Skin epidermis (tissue), 12 donors: Measurements from ENCODE around the gene CRYGN.

Source experiments
- H3K27ac ChIP-seq, 21 experiments: fragments of 200-600 bp; sonication (generic) in 11 of 21; one replicate each; pipeline ENCODE4 v1.5.0; 2020; ENCODE audit warnings: mild to moderate bottlenecking in 3 of 21, inconsistent platforms in 2 of 21, moderate library complexity in 2 of 21
- H3K4me3 ChIP-seq, 7 experiments: fragments of 200-600 bp; sonication (generic) in 2 of 7; one replicate each; pipeline ENCODE4 v1.5.0; 2020; ENCODE audit warnings: inconsistent platforms in 2 of 7, mild to moderate bottlenecking in 2 of 7, moderate library complexity in 1 of 7

CRYGN gene

GRCh38 chr7:151439855-151440798 is at the start of gene CRYGN:
Gene CRYGN, minus strand, starts transcription at chr7:151440141. Its CDS starts 224 bp downstream, at chr7:151439917.
- Histone ChIP-seq H3K27ac (peak within 1 kb of the TSS in 3 of 21 experiments; percentile 18 to 74 (median 31)), H3K4me3 (peak within 1 kb of the TSS in 1 of 7 experiments; percentile 15)

GRCh38 chr7:151489498-151489897 is 49.6 kb upstream of the CRYGN start:
- Histone ChIP-seq H3K4me3 (no peak overlapping the region), H3K27ac (no peak overlapping the region)

- Histone ChIP-seq H3K27ac (no peak overlapping the region), H3K4me3 (no peak overlapping the region)
Measured at GRCh38 chr7:151488096-151488495, 48.2 kb upstream of the CRYGN start.

GRCh38 chr7:151487228-151487627 is 47.3 kb upstream of the CRYGN start:
- Histone ChIP-seq H3K4me3 (no peak overlapping the region), H3K27ac (no peak overlapping the region)

- Histone ChIP-seq H3K27ac (no peak overlapping the region), H3K4me3 (no peak overlapping the region)
Measured at GRCh38 chr7:151486074-151486473, 46.1 kb upstream of the CRYGN start.

- H3K4me3 ChIP-seq, result no peak overlapping the region
- H3K27ac ChIP-seq, result peak overlapping the region in 4 of 21 experiments; percentile 5 to 35 (median 21)
Measured at GRCh38 chr7:151484971-151485707, 45.2 kb upstream of the CRYGN start.

- no peak overlapping the region for H3K4me3 ChIP-seq
- no peak overlapping the region for H3K27ac ChIP-seq
Measured at GRCh38 chr7:151483711-151483983, 43.7 kb upstream of the CRYGN start.

- H3K27ac ChIP-seq, result no peak overlapping the region
- H3K4me3 ChIP-seq, result no peak overlapping the region
Measured at GRCh38 chr7:151482883-151483710, 43.2 kb upstream of the CRYGN start.

GRCh38 chr7:151481650-151482505 is 41.9 kb upstream of the CRYGN start:
- Histone ChIP-seq H3K27ac (no peak overlapping the region), H3K4me3 (no peak overlapping the region)

GRCh38 chr7:151477867-151478266 is 37.9 kb upstream of the CRYGN start:
- Histone ChIP-seq H3K4me3 (no peak overlapping the region), H3K27ac (no peak overlapping the region)

- Histone ChIP-seq H3K4me3 (no peak overlapping the region), H3K27ac (no peak overlapping the region)
Measured at GRCh38 chr7:151472644-151473380, 32.9 kb upstream of the CRYGN start.

GRCh38 chr7:151470711-151471110 is 30.8 kb upstream of the CRYGN start:
- Histone ChIP-seq H3K4me3 (no peak overlapping the region), H3K27ac (no peak overlapping the region)

- peak overlapping the region in 1 of 21 experiments; percentile 0 for H3K27ac ChIP-seq
- no peak overlapping the region for H3K4me3 ChIP-seq
Measured at GRCh38 chr7:151469281-151469680, 29.3 kb upstream of the CRYGN start.

- Histone ChIP-seq H3K27ac (peak overlapping the region in 3 of 21 experiments; percentile 6 to 31 (median 22)), H3K4me3 (no peak overlapping the region)
Measured at GRCh38 chr7:151468217-151469018, 28.5 kb upstream of the CRYGN start.

GRCh38 chr7:151465169-151465568 is 25.2 kb upstream of the CRYGN start:
- H3K4me3 ChIP-seq, result no peak overlapping the region
- no peak overlapping the region for H3K27ac ChIP-seq

GRCh38 chr7:151462306-151462779 is 22.4 kb upstream of the CRYGN start:
- no peak overlapping the region for H3K27ac ChIP-seq
- no peak overlapping the region for H3K4me3 ChIP-seq

GRCh38 chr7:151461942-151462230 is 21.9 kb upstream of the CRYGN start:
- no peak overlapping the region for H3K4me3 ChIP-seq
- H3K27ac ChIP-seq, result peak overlapping the region in 1 of 21 experiments; percentile 50
